ENCODE data around the gene TICAM1.
"Not testable (repeated sequence)": the region's sequence is repeated elsewhere in the genome, so short reads cannot be mapped to it uniquely, and the experiment has no call there.

The TICAM1 gene

DNA sequence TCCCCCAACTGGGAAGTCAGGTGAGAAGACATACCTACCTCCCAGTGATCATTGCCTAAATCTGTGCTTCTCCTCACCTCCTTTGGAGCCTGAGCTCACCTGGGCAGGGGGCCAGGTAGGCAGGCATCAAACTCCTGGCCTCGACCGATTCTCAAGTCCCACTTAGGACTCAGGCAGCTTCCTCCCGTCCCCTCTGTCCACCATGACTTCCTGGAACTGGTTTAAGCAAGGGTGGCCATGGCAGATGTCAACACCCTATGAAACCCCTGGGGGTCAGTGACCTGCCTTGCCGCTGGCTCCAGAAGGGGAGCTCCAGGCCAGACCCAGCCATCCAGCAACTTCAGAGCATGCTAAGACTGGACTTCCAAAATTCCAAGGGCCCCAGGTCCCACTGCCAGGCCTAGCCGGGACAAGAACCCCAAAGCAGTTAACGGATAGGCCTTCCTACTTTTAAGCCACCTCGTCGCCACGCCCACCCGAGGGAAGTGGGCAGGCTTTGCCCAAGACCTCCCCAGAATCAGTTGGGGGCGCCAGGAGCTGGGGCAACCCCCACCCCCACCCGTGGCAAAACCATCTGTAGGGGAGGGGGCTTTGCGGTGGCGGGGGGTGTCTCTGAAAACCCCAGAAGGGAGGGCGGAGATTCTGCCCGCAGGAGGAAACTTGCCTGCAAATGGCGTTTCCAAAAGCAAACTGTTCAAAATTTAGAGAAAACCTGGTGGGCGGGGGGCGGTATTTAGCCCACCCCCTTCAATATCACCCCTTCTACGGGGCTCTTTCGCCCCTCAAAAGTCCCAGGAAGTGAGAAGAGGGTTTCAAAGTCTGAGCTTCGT, 35.3 kb upstream of the TICAM1 start:
- peak overlapping the region; percentile 68 for H3K27ac ChIP-seq (ENCODE audit: insufficient read depth, low read length, poor library complexity, severe bottlenecking)
- H3K27me3 ChIP-seq (replicated peaks; ENCODE audit: control insufficient read depth, insufficient read depth, low read length, poor library complexity, severe bottlenecking): no peaks in the 10 kb centered on the region
- DNase-seq: peak; percentile 33
- H3K4me1 ChIP-seq (ENCODE audit: control insufficient read depth, insufficient read depth, low read length, poor library complexity, severe bottlenecking): no peaks in the 10 kb centered on the region
- no peaks in the 10 kb centered on the region for H3K36me3 ChIP-seq (ENCODE audit: control insufficient read depth, insufficient read depth, low read length)
- no peaks in the 10 kb centered on the region for H3K9me3 ChIP-seq (ENCODE audit: control insufficient read depth, low read length)
- H3K4me3 ChIP-seq (ENCODE audit: insufficient read depth, low read depth, low read length, poor library complexity, severe bottlenecking): peak overlapping the region; percentile 72

DNA sequence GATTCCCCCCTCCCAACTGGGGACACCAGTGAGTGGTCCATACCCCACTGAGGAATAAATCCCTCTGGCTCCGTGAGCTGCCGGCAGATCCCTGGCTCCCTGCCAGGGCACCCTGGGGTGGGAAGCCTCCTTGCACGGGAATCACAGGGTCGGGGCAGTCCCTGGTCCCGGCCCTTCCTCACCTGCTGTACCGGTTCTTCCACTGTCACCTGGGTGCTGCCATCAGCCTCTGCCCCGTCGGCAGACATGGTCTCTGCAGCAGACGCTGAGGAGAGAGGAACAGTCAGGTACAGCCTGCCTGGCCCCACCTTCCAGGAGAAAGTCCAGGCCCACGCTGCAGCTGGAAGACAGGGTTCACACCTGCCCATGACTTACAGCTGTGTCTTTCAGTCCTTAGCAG, 29.6 kb upstream of the TICAM1 start:
- no peaks in the 10 kb centered on the region for H3K9me3 ChIP-seq (ENCODE audit: control insufficient read depth, low read length)
- H3K4me1 ChIP-seq (ENCODE audit: control insufficient read depth, insufficient read depth, low read length, poor library complexity, severe bottlenecking): no peaks in the 10 kb centered on the region
- DNase-seq: no peak
- H3K4me3 ChIP-seq (ENCODE audit: insufficient read depth, low read depth, low read length, poor library complexity, severe bottlenecking): no peak overlapping the region
- peaks cover 13% of the 10 kb centered on the region for H3K36me3 ChIP-seq (ENCODE audit: control insufficient read depth, insufficient read depth, low read length)
- no peak overlapping the region for H3K27ac ChIP-seq (ENCODE audit: insufficient read depth, low read length, poor library complexity, severe bottlenecking)
- H3K27me3 ChIP-seq (replicated peaks; ENCODE audit: control insufficient read depth, insufficient read depth, low read length, poor library complexity, severe bottlenecking): no peaks in the 10 kb centered on the region

DNA sequence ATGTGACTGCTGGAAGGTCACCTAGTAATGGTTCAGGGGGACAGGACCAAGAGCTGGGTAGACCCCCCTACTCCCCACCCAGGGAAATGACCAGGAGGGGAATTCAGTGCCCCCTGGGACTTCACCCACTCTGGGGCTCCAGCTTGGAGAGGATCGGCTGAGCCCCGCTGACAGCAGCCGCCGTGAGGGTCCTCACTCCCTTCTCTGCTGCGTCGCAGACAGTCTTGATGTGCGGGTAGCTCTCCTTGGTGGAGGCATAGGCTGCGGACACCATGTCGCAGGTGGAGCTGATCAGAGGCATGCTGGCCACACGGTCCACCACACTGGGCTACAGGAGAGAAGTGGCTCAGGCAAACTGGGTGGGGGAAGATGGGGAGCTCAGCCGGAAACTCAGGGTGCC, 28.2 kb upstream of the TICAM1 start:
- Histone ChIP-seq H3K9me3 (ENCODE audit: control insufficient read depth, low read length) (no peaks in the 10 kb centered on the region), H3K27ac (ENCODE audit: insufficient read depth, low read length, poor library complexity, severe bottlenecking) (no peak overlapping the region), H3K27me3 (replicated peaks; ENCODE audit: control insufficient read depth, insufficient read depth, low read length, poor library complexity, severe bottlenecking) (no peaks in the 10 kb centered on the region), H3K4me3 (ENCODE audit: insufficient read depth, low read depth, low read length, poor library complexity, severe bottlenecking) (no peak overlapping the region), H3K4me1 (ENCODE audit: control insufficient read depth, insufficient read depth, low read length, poor library complexity, severe bottlenecking) (no peaks in the 10 kb centered on the region), H3K36me3 (ENCODE audit: control insufficient read depth, insufficient read depth, low read length) (peaks cover 13% of the 10 kb centered on the region)
- DNase-seq: no peak

DNA sequence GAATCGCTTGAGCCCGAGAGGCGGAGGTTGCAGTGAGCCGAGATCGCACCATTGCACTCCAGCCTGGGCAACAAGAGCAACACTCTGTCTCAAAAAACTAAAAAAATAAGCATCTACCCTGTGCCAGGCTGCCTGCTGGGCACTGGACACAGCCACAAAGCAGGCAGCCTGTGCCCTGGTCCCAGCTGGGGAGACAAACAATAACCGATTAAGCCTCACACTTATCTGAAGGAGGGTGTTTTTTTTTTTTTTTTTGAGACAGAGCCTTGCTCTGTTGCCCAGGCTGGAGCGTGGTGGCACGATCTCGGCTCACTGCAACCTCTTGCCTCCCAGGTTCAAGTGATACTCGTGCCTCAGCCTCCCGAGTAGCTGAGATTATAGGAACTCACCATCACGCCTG, 25.0 kb upstream of the TICAM1 start:
- not testable (repeated sequence) for H3K27ac ChIP-seq (ENCODE audit: insufficient read depth, low read length, poor library complexity, severe bottlenecking); H3K4me1 ChIP-seq (ENCODE audit: control insufficient read depth, insufficient read depth, low read length, poor library complexity, severe bottlenecking); H3K27me3 ChIP-seq (replicated peaks; ENCODE audit: control insufficient read depth, insufficient read depth, low read length, poor library complexity, severe bottlenecking); H3K9me3 ChIP-seq (ENCODE audit: control insufficient read depth, low read length); H3K4me3 ChIP-seq (ENCODE audit: insufficient read depth, low read depth, low read length, poor library complexity, severe bottlenecking); DNase-seq
- peaks cover 13% of the 10 kb centered on the region for H3K36me3 ChIP-seq (ENCODE audit: control insufficient read depth, insufficient read depth, low read length)

DNA sequence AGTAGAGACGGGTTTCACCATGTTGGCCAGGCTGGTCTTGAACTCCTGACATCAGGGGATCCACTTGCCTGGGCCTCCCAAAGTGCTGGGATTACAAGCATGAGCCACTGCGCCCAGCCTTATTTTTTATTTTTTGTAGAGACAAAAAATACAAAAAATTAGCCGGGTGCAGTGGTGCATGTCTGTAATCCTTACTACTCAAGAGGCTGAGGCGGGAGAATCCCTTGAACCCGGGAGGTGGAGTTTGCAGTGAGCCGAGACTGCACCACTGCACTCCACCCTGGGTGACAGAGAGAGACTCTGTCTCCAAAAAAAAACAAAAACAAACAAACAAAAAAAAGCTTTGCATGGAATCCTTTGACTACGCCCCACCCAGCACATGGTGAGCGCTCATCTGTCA, 22.0 kb upstream of the TICAM1 start:
- H3K36me3 ChIP-seq (ENCODE audit: control insufficient read depth, insufficient read depth, low read length); H3K27ac ChIP-seq (ENCODE audit: insufficient read depth, low read length, poor library complexity, severe bottlenecking); H3K27me3 ChIP-seq (replicated peaks; ENCODE audit: control insufficient read depth, insufficient read depth, low read length, poor library complexity, severe bottlenecking); H3K4me1 ChIP-seq (ENCODE audit: control insufficient read depth, insufficient read depth, low read length, poor library complexity, severe bottlenecking); H3K9me3 ChIP-seq (ENCODE audit: control insufficient read depth, low read length); H3K4me3 ChIP-seq (ENCODE audit: insufficient read depth, low read depth, low read length, poor library complexity, severe bottlenecking); DNase-seq: not testable (repeated sequence)

GRCh38 chr19:4852484-4852883, 21.0 kb upstream of the TICAM1 start:
- H3K27me3 ChIP-seq (replicated peaks; ENCODE audit: control insufficient read depth, insufficient read depth, low read length, poor library complexity, severe bottlenecking): no peaks in the 10 kb centered on the region
- H3K4me3 ChIP-seq (ENCODE audit: insufficient read depth, low read depth, low read length, poor library complexity, severe bottlenecking): no peak overlapping the region
- H3K27ac ChIP-seq (ENCODE audit: insufficient read depth, low read length, poor library complexity, severe bottlenecking): no peak overlapping the region
- H3K9me3 ChIP-seq (ENCODE audit: control insufficient read depth, low read length): no peaks in the 10 kb centered on the region
- peaks cover 5% of the 10 kb centered on the region for H3K36me3 ChIP-seq (ENCODE audit: control insufficient read depth, insufficient read depth, low read length)
- no peak for DNase-seq
- no peaks in the 10 kb centered on the region for H3K4me1 ChIP-seq (ENCODE audit: control insufficient read depth, insufficient read depth, low read length, poor library complexity, severe bottlenecking)

DNA sequence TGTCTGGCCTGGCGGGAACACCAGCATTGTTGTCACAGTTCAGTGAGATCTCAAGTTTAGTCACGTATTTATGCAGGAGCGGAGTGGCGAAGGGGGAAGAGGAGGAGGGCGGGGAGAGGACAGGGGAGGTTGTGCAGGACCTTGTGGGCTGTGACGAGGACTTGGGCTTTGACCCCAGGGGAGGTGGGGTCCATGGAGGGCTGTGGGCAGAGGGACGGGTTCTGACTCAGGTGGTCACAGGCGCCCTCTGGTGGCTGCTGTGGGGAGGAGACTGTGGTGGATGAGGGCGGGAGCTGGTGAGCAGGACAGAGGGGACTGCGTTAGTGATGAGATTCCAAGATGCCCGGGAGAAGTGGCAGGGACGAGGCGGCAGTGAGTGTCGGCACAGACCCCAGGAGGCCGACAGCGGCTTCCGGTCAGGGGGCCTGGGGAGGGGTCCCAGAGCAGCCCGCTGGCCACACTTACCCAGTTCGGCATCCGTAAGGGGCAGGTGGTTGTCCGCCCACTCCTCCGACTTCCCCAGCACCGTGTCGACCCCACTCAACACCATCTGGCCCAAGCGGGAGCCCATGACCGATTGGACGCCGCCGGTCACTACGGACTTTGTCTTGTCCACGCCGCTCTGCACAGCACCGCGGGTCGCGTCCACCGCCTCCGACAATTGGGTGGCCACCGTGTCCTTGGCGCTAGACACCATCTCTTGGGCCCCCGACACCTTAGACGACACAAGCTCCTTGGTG, 20.2 kb upstream of the TICAM1 start:
- no peaks in the 10 kb centered on the region for H3K9me3 ChIP-seq (ENCODE audit: control insufficient read depth, low read length)
- no peaks in the 10 kb centered on the region for H3K27me3 ChIP-seq (replicated peaks; ENCODE audit: control insufficient read depth, insufficient read depth, low read length, poor library complexity, severe bottlenecking)
- no peak overlapping the region for H3K4me3 ChIP-seq (ENCODE audit: insufficient read depth, low read depth, low read length, poor library complexity, severe bottlenecking)
- no peaks in the 10 kb centered on the region for H3K4me1 ChIP-seq (ENCODE audit: control insufficient read depth, insufficient read depth, low read length, poor library complexity, severe bottlenecking)
- H3K27ac ChIP-seq (ENCODE audit: insufficient read depth, low read length, poor library complexity, severe bottlenecking): no peak overlapping the region
- no peaks in the 10 kb centered on the region for H3K36me3 ChIP-seq (ENCODE audit: control insufficient read depth, insufficient read depth, low read length)
- peak; percentile 53 to 69 (median 61) for DNase-seq

- Histone ChIP-seq H3K4me1 (ENCODE audit: control insufficient read depth, insufficient read depth, low read length, poor library complexity, severe bottlenecking) (no peaks in the 10 kb centered on the region), H3K27ac (ENCODE audit: insufficient read depth, low read length, poor library complexity, severe bottlenecking) (no peak overlapping the region), H3K4me3 (ENCODE audit: insufficient read depth, low read depth, low read length, poor library complexity, severe bottlenecking) (no peak overlapping the region), H3K36me3 (ENCODE audit: control insufficient read depth, insufficient read depth, low read length) (peaks cover 6% of the 10 kb centered on the region), H3K9me3 (ENCODE audit: control insufficient read depth, low read length) (no peaks in the 10 kb centered on the region), H3K27me3 (replicated peaks; ENCODE audit: control insufficient read depth, insufficient read depth, low read length, poor library complexity, severe bottlenecking) (no peaks in the 10 kb centered on the region)
- DNase-seq: no peak
These were observed 17.5 kb upstream of the TICAM1 start for GRCh38 chr19:4849019-4849418.

GRCh38 chr19:4847190-4847973, 15.9 kb upstream of the TICAM1 start:
- Histone ChIP-seq H3K27ac (ENCODE audit: insufficient read depth, low read length, poor library complexity, severe bottlenecking) (no peak overlapping the region), H3K36me3 (ENCODE audit: control insufficient read depth, insufficient read depth, low read length) (peaks cover 6% of the 10 kb centered on the region), H3K4me3 (ENCODE audit: insufficient read depth, low read depth, low read length, poor library complexity, severe bottlenecking) (no peak overlapping the region), H3K4me1 (ENCODE audit: control insufficient read depth, insufficient read depth, low read length, poor library complexity, severe bottlenecking) (no peaks in the 10 kb centered on the region), H3K9me3 (ENCODE audit: control insufficient read depth, low read length) (no peaks in the 10 kb centered on the region), H3K27me3 (replicated peaks; ENCODE audit: control insufficient read depth, insufficient read depth, low read length, poor library complexity, severe bottlenecking) (no peaks in the 10 kb centered on the region)
- DNase-seq: no peak

GRCh38 chr19:4845975-4846374, 14.5 kb upstream of the TICAM1 start:
- H3K27me3 ChIP-seq (replicated peaks; ENCODE audit: control insufficient read depth, insufficient read depth, low read length, poor library complexity, severe bottlenecking); H3K4me1 ChIP-seq (ENCODE audit: control insufficient read depth, insufficient read depth, low read length, poor library complexity, severe bottlenecking); DNase-seq; H3K36me3 ChIP-seq (ENCODE audit: control insufficient read depth, insufficient read depth, low read length); H3K4me3 ChIP-seq (ENCODE audit: insufficient read depth, low read depth, low read length, poor library complexity, severe bottlenecking); H3K9me3 ChIP-seq (ENCODE audit: control insufficient read depth, low read length); H3K27ac ChIP-seq (ENCODE audit: insufficient read depth, low read length, poor library complexity, severe bottlenecking): not testable (repeated sequence)

All from effector memory CD4-positive, alpha-beta T cell (primary cell).